ENCODE data around the gene IVD. TPM values are rescaled to one million over a fixed set of nuclear protein-coding genes. Genes with fewer than 3 reads are reported as not detected.

The IVD gene
- total RNA-seq, 1 experiment from 2014 or later: 58.9 TPM

GRCh38 chr15:40363611-40364010, 42.0 kb upstream of the IVD start:
- H3K4me1 ChIP-seq (ENCODE audit: insufficient read depth, low read length): peaks cover 2% of the 10 kb centered on the region; the same call in 1 of the 2 replicates
- H3K9ac ChIP-seq (ENCODE audit: low read length): no peak overlapping the region
- no peak overlapping the region for H2AFZ ChIP-seq (ENCODE audit: low read length)
- no peaks in the 10 kb centered on the region for H3K9me2 ChIP-seq (replicated peaks; ENCODE audit: low read length)
- no peaks in the 10 kb centered on the region for H3K36me3 ChIP-seq (ENCODE audit: low read depth, low read length)
- intact Hi-C loops (cut with micrococcal nuclease): no loop called here
- TF ChIP-seq EZH2 (IDR thresholded peaks at IDR 0.05; ENCODE audit: low read length, unreplicated experiment) (no peak), CTCF (conservative IDR thresholded peaks at IDR 0.05; ENCODE audit: low read depth, low read length) (no peak), EZH2phosphoT487 (IDR thresholded peaks at IDR 0.05; ENCODE audit: borderline replicate concordance, low read length) (no peak)
- no peaks in the 10 kb centered on the region for H4K20me1 ChIP-seq (ENCODE audit: low read length)
- DNase-seq (no peak), ATAC-seq (no peak)
- H3K9me3 ChIP-seq (ENCODE audit: low read length): no peaks in the 10 kb centered on the region
- ChIA-PET CTCF (no interaction called here), POLR2A (ENCODE audit: unreplicated experiment) (no interaction called here)
- H3K27ac ChIP-seq (ENCODE audit: low read length): no peak overlapping the region
- no peaks in the 10 kb centered on the region for H3K79me2 ChIP-seq (ENCODE audit: low read length)
- no peak overlapping the region for H3K4me3 ChIP-seq (ENCODE audit: low read length)
- H3F3A ChIP-seq (ENCODE audit: low read length, unreplicated experiment): no peaks in the 10 kb centered on the region
- no peak overlapping the region for H3K4me2 ChIP-seq (ENCODE audit: low read length)
- no TSS peak for BruUV-seq (replicated peaks)
- H3K27me3 ChIP-seq (ENCODE audit: low read length): no peaks in the 10 kb centered on the region

- intact Hi-C loops (cut with micrococcal nuclease): no loop called here
- no peaks in the 10 kb centered on the region for H3F3A ChIP-seq (ENCODE audit: low read length, unreplicated experiment)
- no peak for TF ChIP-seq CTCF (conservative IDR thresholded peaks at IDR 0.05; ENCODE audit: low read depth, low read length)
- no peak for TF ChIP-seq EZH2phosphoT487 (IDR thresholded peaks at IDR 0.05; ENCODE audit: borderline replicate concordance, low read length)
- TF ChIP-seq EZH2 (IDR thresholded peaks at IDR 0.05; ENCODE audit: low read length, unreplicated experiment): no peak
- ATAC-seq (no peak), DNase-seq (no peak)
- H3K4me2 ChIP-seq (ENCODE audit: low read length): no peak overlapping the region
- no peak overlapping the region for H3K4me3 ChIP-seq (ENCODE audit: low read length)
- H3K36me3 ChIP-seq (ENCODE audit: low read depth, low read length): no peaks in the 10 kb centered on the region
- no peaks in the 10 kb centered on the region for H4K20me1 ChIP-seq (ENCODE audit: low read length)
- H3K9ac ChIP-seq (ENCODE audit: low read length): no peak overlapping the region
- BruUV-seq (replicated peaks): no TSS peak
- no peaks in the 10 kb centered on the region for H3K9me3 ChIP-seq (ENCODE audit: low read length)
- no peak overlapping the region for H3K27ac ChIP-seq (ENCODE audit: low read length)
- ChIA-PET CTCF (no interaction called here), POLR2A (ENCODE audit: unreplicated experiment) (no interaction called here)
- no peaks in the 10 kb centered on the region for H3K79me2 ChIP-seq (ENCODE audit: low read length)
- no peaks in the 10 kb centered on the region; the same call in 1 of the 2 replicates for H3K4me1 ChIP-seq (ENCODE audit: insufficient read depth, low read length)
- no peak overlapping the region for H2AFZ ChIP-seq (ENCODE audit: low read length)
- no peaks in the 10 kb centered on the region for H3K27me3 ChIP-seq (ENCODE audit: low read length)
- H3K9me2 ChIP-seq (replicated peaks; ENCODE audit: low read length): no peaks in the 10 kb centered on the region
Observed at GRCh38 chr15:40364251-40364650, 41.3 kb upstream of the IVD start.

- CTCF ChIA-PET: no interaction called here
- no peaks in the 10 kb centered on the region for H3K9me2 ChIP-seq (replicated peaks; ENCODE audit: low read length)
- H3K27me3 ChIP-seq (ENCODE audit: low read length): no peaks in the 10 kb centered on the region
- TF ChIP-seq CTCF (conservative IDR thresholded peaks at IDR 0.05; ENCODE audit: low read depth, low read length): no peak
- no peak for TF ChIP-seq EZH2phosphoT487 (IDR thresholded peaks at IDR 0.05; ENCODE audit: borderline replicate concordance, low read length)
- TF ChIP-seq EZH2 (IDR thresholded peaks at IDR 0.05; ENCODE audit: low read length, unreplicated experiment): no peak
- no peak overlapping the region for H3K4me3 ChIP-seq (ENCODE audit: low read length)
- no peak overlapping the region for H3K27ac ChIP-seq (ENCODE audit: low read length)
- no peaks in the 10 kb centered on the region for H3K79me2 ChIP-seq (ENCODE audit: low read length)
- intact Hi-C loops (cut with micrococcal nuclease): no loop called here
- no peaks in the 10 kb centered on the region for H4K20me1 ChIP-seq (ENCODE audit: low read length)
- DNase-seq (no peak), ATAC-seq (no peak)
- no peaks in the 10 kb centered on the region for H3K9me3 ChIP-seq (ENCODE audit: low read length)
- H2AFZ ChIP-seq (ENCODE audit: low read length): no peak overlapping the region
- POLR2A ChIA-PET (ENCODE audit: unreplicated experiment): no interaction called here
- H3F3A ChIP-seq (ENCODE audit: low read length, unreplicated experiment): no peaks in the 10 kb centered on the region
- no peak overlapping the region for H3K4me2 ChIP-seq (ENCODE audit: low read length)
- no peaks in the 10 kb centered on the region for H3K36me3 ChIP-seq (ENCODE audit: low read depth, low read length)
- BruUV-seq (replicated peaks): no TSS peak
- H3K4me1 ChIP-seq (ENCODE audit: insufficient read depth, low read length): no peaks in the 10 kb centered on the region; the same call in 1 of the 2 replicates
- no peak overlapping the region for H3K9ac ChIP-seq (ENCODE audit: low read length)
Observed at GRCh38 chr15:40365016-40365415, 40.6 kb upstream of the IVD start.

Measured in PC-3 (cell line).